IMR-90 (cell line): ENCODE results near the gene MALRD1. TPM values are rescaled to one million over a fixed set of nuclear protein-coding genes. Genes with fewer than 3 reads are reported as not detected.

Experiments used
- ATAC-seq: fragments of 200-7000 bp; cut with Tn5 transposase; 2 replicates; pipeline ENCODE4 v1.9.1; 2020; ENCODE audit warnings: low read depth, mild to moderate bottlenecking, moderate library complexity
- BruUV-seq: library from RNA; stranded (reverse); fragments of 400-500 nt; replicated peaks from 2 replicates; lab custom pipeline; 2021; lab: Mats Ljungman, UMichigan
- CTCF ChIA-PET: fragments of 300-600 bp; formaldehyde crosslinking; extraction: SDS; loops from one replicate; lab custom pipeline; 2021; ENCODE audit warnings: antibody characterized with exemption; lab: Yijun Ruan, JAX
- POLR2A ChIA-PET: fragments of 300-600 bp; sonication (Branson Sonifier 250); formaldehyde crosslinking; loops from one replicate; lab custom pipeline; 2022; ENCODE audit warnings: antibody characterized with exemption; ENCODE audit not compliant: unreplicated experiment; lab: Charles Lee
- DNase-seq: peaks from one replicate; pipeline ENCODE4 v3.0.0; 2013
- H2AFZ ChIP-seq: replicated peaks from 2 replicates; pipeline ENCODE3; 2013; ENCODE audit warnings: low read length, mild to moderate bottlenecking; ENCODE audit not compliant: poor library complexity
- H2AK5ac ChIP-seq: 2 replicates; pipeline ENCODE4 v1.6.1; 2013; ENCODE audit warnings: low read depth, low read length, inconsistent platforms
- H2AK9ac ChIP-seq: replicated peaks from 2 replicates; pipeline ENCODE3; 2013; ENCODE audit warnings: mild to moderate bottlenecking, low read depth, low read length, moderate library complexity; ENCODE audit not compliant: poor library complexity
- H2BK120ac ChIP-seq: 2 replicates; pipeline ENCODE4 v1.6.1; 2013; ENCODE audit warnings: low read depth, low read length, inconsistent platforms
- H2BK15ac ChIP-seq: 3 replicates; pipeline ENCODE4 v1.6.1; 2013; ENCODE audit warnings: low read depth, low read length, inconsistent platforms
- H2BK20ac ChIP-seq: 2 replicates; pipeline ENCODE4 v1.6.1; 2013; ENCODE audit warnings: low read depth, mild to moderate bottlenecking, inconsistent platforms, low read length, moderate library complexity
- H2BK5ac ChIP-seq: 2 replicates; pipeline ENCODE4 v1.6.1; 2013; ENCODE audit warnings: mild to moderate bottlenecking, low read depth, low read length, inconsistent platforms; ENCODE audit not compliant: poor library complexity, severe bottlenecking
- H3K14ac ChIP-seq: replicated peaks from 2 replicates; pipeline ENCODE4 v1.6.1; 2013; ENCODE audit warnings: low read depth, low read length, inconsistent platforms
- H3K18ac ChIP-seq: 2 replicates; pipeline ENCODE4 v1.6.1; 2013; ENCODE audit warnings: low read depth, low read length, control low read depth
- H3K23ac ChIP-seq: 2 replicates; pipeline ENCODE4 v1.6.1; 2013; ENCODE audit warnings: low read depth, low read length, inconsistent platforms
- H3K27ac ChIP-seq: 2 replicates; pipeline ENCODE4 v1.5.1; 2013; ENCODE audit warnings: mild to moderate bottlenecking, control low read depth, low read length; ENCODE audit not compliant: insufficient read depth
- H3K27me3 ChIP-seq: 2 replicates; pipeline ENCODE4 v1.6.1; 2013; ENCODE audit warnings: low read length; ENCODE audit not compliant: control insufficient read depth, insufficient read depth
- H3K36me3 ChIP-seq: 2 replicates; pipeline ENCODE4 v1.6.1; 2013; ENCODE audit warnings: low read length, mixed read lengths; ENCODE audit not compliant: control insufficient read depth, insufficient read depth
- H3K4ac ChIP-seq: 2 replicates; pipeline ENCODE4 v1.6.1; 2013; ENCODE audit warnings: low read depth, low read length, inconsistent platforms
- H3K4me1 ChIP-seq: 2 replicates; pipeline ENCODE4 v1.6.1; 2013; ENCODE audit warnings: low read length, mixed read lengths; ENCODE audit not compliant: control insufficient read depth, insufficient read depth
- H3K4me2 ChIP-seq: 2 replicates; pipeline ENCODE4 v1.6.1; 2013; ENCODE audit warnings: low read depth, mild to moderate bottlenecking, control low read depth, low read length, moderate library complexity
- H3K4me3 ChIP-seq: 2 replicates; pipeline ENCODE4 v1.5.1; 2013; ENCODE audit warnings: low read depth, mild to moderate bottlenecking, control low read depth, low read length, moderate library complexity; ENCODE audit not compliant: insufficient read depth
- H3K56ac ChIP-seq: 2 replicates; pipeline ENCODE4 v1.6.1; 2013; ENCODE audit warnings: low read length, inconsistent platforms; ENCODE audit not compliant: insufficient read depth; ENCODE audit errors: extremely low read depth
- H3K79me1 ChIP-seq, 2 experiments: 2 replicates each; pipeline ENCODE4 v1.6.1; 2013; ENCODE audit warnings: low read length in 2 of 2, inconsistent platforms in 1 of 2, low read depth in 1 of 2
- H3K9ac ChIP-seq: 2 replicates; pipeline ENCODE4 v1.6.1; 2013; ENCODE audit warnings: low read depth, low read length, control low read depth
- H3K9me1 ChIP-seq: 2 replicates; pipeline ENCODE4 v1.6.1; 2013; ENCODE audit warnings: low read length, inconsistent platforms; ENCODE audit not compliant: insufficient read depth
- H3K9me3 ChIP-seq: 2 replicates; pipeline ENCODE4 v1.6.1; 2013; ENCODE audit warnings: low read length; ENCODE audit not compliant: control insufficient read depth, insufficient read depth
- H4K20me1 ChIP-seq: 2 replicates; pipeline ENCODE4 v1.6.1; 2013; ENCODE audit warnings: low read length, inconsistent platforms; ENCODE audit not compliant: insufficient read depth
- H4K5ac ChIP-seq: 2 replicates; pipeline ENCODE4 v1.6.1; 2013; ENCODE audit warnings: mild to moderate bottlenecking, low read depth, low read length, control low read depth
- H4K8ac ChIP-seq, 2 experiments: 2 replicates each; pipeline ENCODE4 v1.6.1; 2013; ENCODE audit warnings: low read depth in 2 of 2, low read length in 2 of 2, control low read depth in 1 of 2, inconsistent platforms in 1 of 2
- H4K91ac ChIP-seq: 2 replicates; pipeline ENCODE4 v1.6.1; 2013; ENCODE audit warnings: low read depth, low read length, inconsistent platforms; ENCODE audit not compliant: insufficient read depth
- CHD1 ChIP-seq: IDR thresholded peaks from 2 replicates; pipeline ENCODE4 v1.6.1; 2012; ENCODE audit warnings: low read depth, low read length, improper control_type of control experiment
- FOS ChIP-seq: fragments of 150-350 bp; IDR thresholded peaks from 2 replicates; pipeline ENCODE4 v1.6.1; 2016; ENCODE audit warnings: low read depth, low read length
- RCOR1 ChIP-seq: IDR thresholded peaks from 2 replicates; pipeline ENCODE4 v1.6.1; 2012; ENCODE audit warnings: mild to moderate bottlenecking, low read length, improper control_type of control experiment; ENCODE audit not compliant: insufficient replicate concordance
- WGBS, 2 experiments: methylation state at CpG; one replicate each; pipeline versions ENCODE4 v1.1.5 to v1.1.7; 2013; ENCODE audit warnings: missing lambda C conversion rate in 2 of 2; ENCODE audit not compliant: insufficient read length in 1 of 2; ENCODE audit errors: extremely low coverage in 2 of 2; 5-methylcytosine and 5-hydroxymethylcytosine counted together
- dilution Hi-C: fragments of 300-500 bp; cut with HindIII; formaldehyde crosslinking; loops from one replicate; pipeline ENCODE4 v1.14.3; 2018; ENCODE audit warnings: low sequenced_read_pairs; ENCODE audit not compliant: unreplicated experiment
- in situ Hi-C: fragments of 300-500 bp; cut with MboI; formaldehyde crosslinking; loops from 3 replicates; pipeline ENCODE4 v1.14.3; 2019; ENCODE audit warnings: low sequenced_read_pairs, inconsistent platforms, mixed read lengths
- intact Hi-C: fragments of 100-400 bp; cut with micrococcal nuclease; formaldehyde crosslinking; loops from 2 replicates; pipeline ENCODE4 v1.10.0; 2022
- polyA plus RNA-seq, 3 experiments: library from polyadenylated mRNA; depleted of rRNA; stranded (reverse); fragments of >200 nt; gene quantifications; 2 replicates each; pipeline ENCODE4 v1.2.3, GENCODE V29; 2012; ENCODE audit warnings: low replicate concordance in 1 of 3
- total RNA-seq: library from RNA; depleted of rRNA; stranded (reverse); fragments of >200 nt; gene quantifications from 2 replicates; pipeline ENCODE4 v1.2.3, GENCODE V29; 2012

MALRD1 gene
- total and polyA plus RNA-seq, 2 of the 4 experiments (the other 2 are of a cell fraction) = 0.34 to 1.1 TPM

DNA sequence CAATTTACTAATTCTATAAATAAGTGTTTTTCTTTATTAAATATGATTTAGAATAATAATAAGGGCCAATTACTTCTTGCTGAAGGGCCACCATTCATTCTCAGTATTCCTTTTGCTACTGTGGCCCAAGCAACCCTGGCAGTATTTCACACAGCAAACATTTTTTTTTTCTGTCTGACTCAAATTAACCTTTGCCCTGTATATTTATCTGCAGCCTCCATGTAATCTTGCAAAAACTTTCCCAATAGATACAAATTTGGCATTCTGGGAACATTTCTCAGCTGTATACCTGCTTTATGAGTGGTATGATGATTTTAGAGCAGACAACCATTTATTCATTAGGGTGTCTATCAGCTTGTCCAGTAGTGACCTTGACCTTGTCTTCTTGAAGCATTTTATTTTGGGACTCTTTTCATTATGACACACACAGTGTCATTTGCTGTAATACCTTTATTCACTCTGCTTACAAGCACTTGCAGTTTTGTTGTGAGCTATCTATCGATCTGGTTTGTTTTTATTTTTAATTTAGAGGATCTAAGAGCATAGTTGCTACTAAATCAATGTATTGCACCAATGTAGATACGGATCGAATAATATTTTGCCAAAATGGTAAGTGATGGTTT is 607.9 kb downstream of the MALRD1 start (continued):
- TF ChIP-seq CHD1 = no peak

DNA sequence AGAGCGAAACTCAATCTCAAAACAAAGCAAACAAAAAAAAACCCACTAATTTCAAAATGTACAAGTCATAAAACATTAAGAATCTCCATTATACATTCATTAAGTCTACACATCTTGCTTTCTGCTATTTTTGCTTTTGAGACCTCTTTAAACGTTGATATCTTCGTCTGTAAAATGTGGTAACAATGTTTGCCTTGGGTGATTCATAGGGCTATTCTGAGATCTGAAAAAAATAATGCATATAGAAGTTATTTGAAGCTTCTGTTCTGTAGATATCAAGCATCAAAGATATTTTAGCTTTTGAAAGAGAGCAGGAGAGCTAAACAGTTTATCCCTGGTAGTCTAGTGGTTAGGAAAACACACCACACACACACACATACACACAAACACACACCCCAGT is 609.5 kb downstream of the MALRD1 start:
- no TSS peak for BruUV-seq
- peak overlapping the region; percentile 67; the same call in 1 of the 2 replicates for H3K18ac ChIP-seq
- H3K4me2 ChIP-seq = no peak overlapping the region; the same call in 1 of the 2 replicates
- H2AK5ac ChIP-seq = no peak overlapping the region
- H3K9ac ChIP-seq = no peak overlapping the region
- peak; percentile 12; the same call in 1 of the 2 replicates for ATAC-seq
- no peak overlapping the region for H2BK20ac ChIP-seq
- no peak overlapping the region for H2AK9ac ChIP-seq
- H3K27ac ChIP-seq = no peak overlapping the region
- TF ChIP-seq FOS = 0 out of 2 replicates have a peak, but pooled peaks have one; percentile 9
- TF ChIP-seq RCOR1 = no peak
- H3K4me3 ChIP-seq = no peak overlapping the region
- H3K4me1 ChIP-seq = peaks cover 12% of the 10 kb centered on the region
- in situ Hi-C loops = no loop called here
- peak; percentile 68 for DNase-seq
- H3K9me3 ChIP-seq = no peaks in the 10 kb centered on the region
- no peaks in the 10 kb centered on the region for H3K79me1 ChIP-seq
- no peak overlapping the region for H4K91ac ChIP-seq
- H2BK15ac ChIP-seq = no peak overlapping the region
- H3K27me3 ChIP-seq = no peaks in the 10 kb centered on the region
- no peak overlapping the region for H2AFZ ChIP-seq
- ChIA-PET POLR2A (no interaction called here), CTCF (no interaction called here)
- no CpG with 5 or more reads among the region's 3 CpGs for WGBS, 2 experiments
- no peaks in the 10 kb centered on the region for H3K36me3 ChIP-seq
- no peak overlapping the region for H3K56ac ChIP-seq
- no peak overlapping the region; the same call in 1 of the 2 replicates for H3K4ac ChIP-seq
- peak overlapping the region in 1 of 2 experiments; percentile 56; a peak in 1 of 4 replicates for H4K8ac ChIP-seq
- no peak overlapping the region for H3K23ac ChIP-seq
- dilution Hi-C loops = no loop called here
- peaks cover 7% of the 10 kb centered on the region for H3K9me1 ChIP-seq
- intact Hi-C loops = loop anchor here (5.0 kb wide), 1 partner anchor 44 kb away; no protein-coding TSS in a partner anchor
- H3K14ac ChIP-seq = no peak overlapping the region
- H2BK120ac ChIP-seq = peak overlapping the region; percentile 48; the same call in 1 of the 2 replicates
- H4K20me1 ChIP-seq = no peaks in the 10 kb centered on the region
- H4K5ac ChIP-seq = no peak overlapping the region
- peak overlapping the region; percentile 58 for H2BK5ac ChIP-seq
